ENCODE measurements around the gene CELSR2. TPM values are rescaled to one million over a fixed set of nuclear protein-coding genes. Genes with fewer than 3 reads are reported as not detected.

CELSR2 gene
- total RNA-seq, 1 experiment from 2014 or later, result 0.11 TPM

DNA sequence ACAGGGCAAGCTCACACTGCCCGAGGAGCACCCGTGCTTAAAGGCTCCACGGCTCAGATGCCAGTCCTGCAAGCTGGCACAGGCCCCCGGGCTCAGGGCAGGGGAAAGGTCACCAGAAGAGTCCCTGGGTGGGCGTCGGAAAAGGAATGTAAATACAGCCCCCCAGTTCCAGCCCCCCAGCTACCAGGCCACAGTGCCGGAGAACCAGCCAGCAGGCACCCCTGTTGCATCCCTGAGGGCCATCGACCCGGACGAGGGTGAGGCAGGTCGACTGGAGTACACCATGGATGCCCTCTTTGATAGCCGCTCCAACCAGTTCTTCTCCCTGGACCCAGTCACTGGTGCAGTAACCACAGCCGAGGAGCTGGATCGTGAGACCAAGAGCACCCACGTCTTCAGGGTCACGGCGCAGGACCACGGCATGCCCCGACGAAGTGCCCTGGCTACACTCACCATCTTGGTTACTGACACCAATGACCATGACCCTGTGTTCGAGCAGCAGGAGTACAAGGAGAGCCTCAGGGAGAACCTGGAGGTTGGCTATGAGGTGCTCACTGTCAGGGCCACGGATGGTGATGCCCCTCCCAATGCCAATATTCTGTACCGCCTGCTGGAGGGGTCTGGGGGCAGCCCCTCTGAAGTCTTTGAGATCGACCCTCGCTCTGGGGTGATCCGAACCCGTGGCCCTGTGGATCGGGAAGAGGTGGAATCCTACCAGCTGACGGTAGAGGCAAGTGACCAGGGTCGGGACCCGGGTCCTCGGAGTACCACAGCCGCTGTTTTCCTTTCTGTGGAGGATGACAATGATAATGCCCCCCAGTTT lies 1.3 kb downstream of the CELSR2 start:
- Histone ChIP-seq H3K9me3 (replicated peaks) (no peaks in the 10 kb centered on the region; the same call in 1 of the 2 replicates), H3K27ac (no peak overlapping the region), H3K4me1 (replicated peaks) (peaks cover 25% of the 10 kb centered on the region), H3K4me3 (no peak overlapping the region), H3K36me3 (peaks cover 2% of the 10 kb centered on the region; the same call in 1 of the 2 replicates), H3K27me3 (replicated peaks) (peaks cover 14% of the 10 kb centered on the region)
- DNase-seq (ENCODE audit: low read depth in 1 of 2, low spot score in 2 of 2), result no peak

DNA sequence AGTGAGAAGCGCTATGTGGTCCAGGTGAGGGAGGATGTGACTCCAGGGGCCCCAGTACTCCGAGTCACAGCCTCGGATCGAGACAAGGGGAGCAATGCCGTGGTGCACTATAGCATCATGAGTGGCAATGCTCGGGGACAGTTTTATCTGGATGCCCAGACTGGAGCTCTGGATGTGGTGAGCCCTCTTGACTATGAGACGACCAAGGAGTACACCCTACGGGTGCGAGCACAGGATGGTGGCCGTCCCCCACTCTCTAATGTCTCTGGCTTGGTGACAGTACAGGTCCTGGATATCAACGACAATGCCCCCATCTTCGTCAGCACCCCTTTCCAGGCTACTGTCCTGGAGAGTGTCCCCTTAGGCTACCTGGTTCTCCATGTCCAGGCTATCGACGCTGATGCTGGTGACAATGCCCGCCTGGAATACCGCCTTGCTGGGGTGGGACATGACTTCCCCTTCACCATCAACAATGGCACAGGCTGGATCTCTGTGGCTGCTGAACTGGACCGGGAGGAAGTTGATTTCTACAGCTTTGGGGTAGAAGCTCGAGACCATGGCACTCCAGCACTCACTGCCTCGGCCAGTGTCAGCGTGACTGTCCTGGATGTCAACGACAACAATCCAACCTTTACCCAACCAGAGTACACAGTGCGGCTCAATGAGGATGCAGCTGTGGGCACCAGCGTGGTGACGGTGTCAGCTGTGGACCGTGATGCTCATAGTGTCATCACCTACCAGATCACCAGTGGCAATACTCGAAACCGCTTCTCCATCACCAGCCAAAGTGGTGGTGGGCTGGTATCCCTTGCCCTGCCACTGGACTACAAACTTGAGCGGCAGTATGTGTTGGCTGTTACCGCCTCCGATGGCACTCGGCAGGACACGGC lies 2.2 kb downstream of the CELSR2 start:
- peaks cover 2% of the 10 kb centered on the region; the same call in 1 of the 2 replicates for H3K36me3 ChIP-seq
- no peak overlapping the region for H3K27ac ChIP-seq
- no peak overlapping the region for H3K4me3 ChIP-seq
- peaks cover 14% of the 10 kb centered on the region for H3K27me3 ChIP-seq (replicated peaks)
- H3K9me3 ChIP-seq (replicated peaks), result no peaks in the 10 kb centered on the region; the same call in 1 of the 2 replicates
- H3K4me1 ChIP-seq (replicated peaks), result peaks cover 25% of the 10 kb centered on the region
- peak in 1 of 2 experiments; percentile 37 for DNase-seq (ENCODE audit: low read depth in 1 of 2, low spot score in 2 of 2)

DNA sequence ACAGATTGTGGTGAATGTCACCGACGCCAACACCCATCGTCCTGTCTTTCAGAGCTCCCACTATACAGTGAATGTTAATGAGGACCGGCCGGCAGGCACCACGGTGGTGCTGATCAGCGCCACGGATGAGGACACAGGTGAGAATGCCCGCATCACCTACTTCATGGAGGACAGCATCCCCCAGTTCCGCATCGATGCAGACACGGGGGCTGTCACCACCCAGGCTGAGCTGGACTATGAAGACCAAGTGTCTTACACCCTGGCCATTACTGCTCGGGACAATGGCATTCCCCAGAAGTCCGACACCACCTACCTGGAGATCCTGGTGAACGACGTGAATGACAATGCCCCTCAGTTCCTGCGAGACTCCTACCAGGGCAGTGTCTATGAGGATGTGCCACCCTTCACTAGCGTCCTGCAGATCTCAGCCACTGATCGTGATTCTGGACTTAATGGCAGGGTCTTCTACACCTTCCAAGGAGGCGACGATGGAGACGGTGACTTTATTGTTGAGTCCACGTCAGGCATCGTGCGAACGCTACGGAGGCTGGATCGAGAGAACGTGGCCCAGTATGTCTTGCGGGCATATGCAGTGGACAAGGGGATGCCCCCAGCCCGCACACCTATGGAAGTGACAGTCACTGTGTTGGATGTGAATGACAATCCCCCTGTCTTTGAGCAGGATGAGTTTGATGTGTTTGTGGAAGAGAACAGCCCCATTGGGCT lies 3.0 kb downstream of the CELSR2 start:
- Histone ChIP-seq H3K9me3 (replicated peaks) (no peaks in the 10 kb centered on the region; the same call in 1 of the 2 replicates), H3K4me3 (no peak overlapping the region), H3K36me3 (peaks cover 2% of the 10 kb centered on the region; the same call in 1 of the 2 replicates), H3K27ac (no peak overlapping the region), H3K27me3 (replicated peaks) (peaks cover 14% of the 10 kb centered on the region), H3K4me1 (replicated peaks) (peaks cover 25% of the 10 kb centered on the region)
- DNase-seq (ENCODE audit: low read depth in 1 of 2, low spot score in 2 of 2), result no peak

DNA sequence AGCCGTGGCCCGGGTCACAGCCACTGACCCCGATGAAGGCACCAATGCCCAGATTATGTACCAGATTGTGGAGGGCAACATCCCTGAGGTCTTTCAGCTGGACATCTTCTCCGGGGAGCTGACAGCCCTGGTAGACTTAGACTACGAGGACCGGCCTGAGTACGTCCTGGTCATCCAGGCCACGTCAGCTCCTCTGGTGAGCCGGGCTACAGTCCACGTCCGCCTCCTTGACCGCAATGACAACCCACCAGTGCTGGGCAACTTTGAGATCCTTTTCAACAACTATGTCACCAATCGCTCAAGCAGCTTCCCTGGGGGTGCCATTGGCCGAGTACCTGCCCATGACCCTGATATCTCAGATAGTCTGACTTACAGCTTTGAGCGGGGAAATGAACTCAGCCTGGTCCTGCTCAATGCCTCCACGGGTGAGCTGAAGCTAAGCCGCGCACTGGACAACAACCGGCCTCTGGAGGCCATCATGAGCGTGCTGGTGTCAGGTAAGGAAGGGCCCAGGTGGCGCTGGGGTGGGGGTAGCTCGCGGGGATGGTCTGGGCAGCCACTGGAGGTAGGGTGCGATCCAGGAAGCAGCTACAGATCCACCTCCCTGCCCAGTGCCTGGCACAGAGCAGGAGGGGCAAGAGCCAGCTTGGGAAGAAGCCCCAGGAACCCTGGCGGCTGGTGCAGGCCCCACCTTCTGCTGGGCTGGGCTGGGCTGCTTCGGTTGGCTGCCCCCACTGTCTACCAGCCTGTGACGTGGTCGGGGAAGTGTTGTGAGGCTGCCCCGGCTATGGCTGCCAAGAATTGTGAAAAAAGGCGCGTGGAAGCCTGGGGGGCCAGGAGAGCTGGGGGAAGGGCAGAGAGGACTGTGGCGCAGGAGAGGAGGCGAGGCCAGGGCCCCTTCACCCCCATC lies 3.8 kb downstream of the CELSR2 start:
- Histone ChIP-seq H3K36me3 (peaks cover 2% of the 10 kb centered on the region; the same call in 1 of the 2 replicates), H3K27ac (no peak overlapping the region), H3K27me3 (replicated peaks) (peaks cover 14% of the 10 kb centered on the region), H3K9me3 (replicated peaks) (no peaks in the 10 kb centered on the region; the same call in 1 of the 2 replicates), H3K4me1 (replicated peaks) (peaks cover 25% of the 10 kb centered on the region), H3K4me3 (no peak overlapping the region)
- DNase-seq (ENCODE audit: low read depth in 1 of 2, low spot score in 2 of 2), result no peak

DNA sequence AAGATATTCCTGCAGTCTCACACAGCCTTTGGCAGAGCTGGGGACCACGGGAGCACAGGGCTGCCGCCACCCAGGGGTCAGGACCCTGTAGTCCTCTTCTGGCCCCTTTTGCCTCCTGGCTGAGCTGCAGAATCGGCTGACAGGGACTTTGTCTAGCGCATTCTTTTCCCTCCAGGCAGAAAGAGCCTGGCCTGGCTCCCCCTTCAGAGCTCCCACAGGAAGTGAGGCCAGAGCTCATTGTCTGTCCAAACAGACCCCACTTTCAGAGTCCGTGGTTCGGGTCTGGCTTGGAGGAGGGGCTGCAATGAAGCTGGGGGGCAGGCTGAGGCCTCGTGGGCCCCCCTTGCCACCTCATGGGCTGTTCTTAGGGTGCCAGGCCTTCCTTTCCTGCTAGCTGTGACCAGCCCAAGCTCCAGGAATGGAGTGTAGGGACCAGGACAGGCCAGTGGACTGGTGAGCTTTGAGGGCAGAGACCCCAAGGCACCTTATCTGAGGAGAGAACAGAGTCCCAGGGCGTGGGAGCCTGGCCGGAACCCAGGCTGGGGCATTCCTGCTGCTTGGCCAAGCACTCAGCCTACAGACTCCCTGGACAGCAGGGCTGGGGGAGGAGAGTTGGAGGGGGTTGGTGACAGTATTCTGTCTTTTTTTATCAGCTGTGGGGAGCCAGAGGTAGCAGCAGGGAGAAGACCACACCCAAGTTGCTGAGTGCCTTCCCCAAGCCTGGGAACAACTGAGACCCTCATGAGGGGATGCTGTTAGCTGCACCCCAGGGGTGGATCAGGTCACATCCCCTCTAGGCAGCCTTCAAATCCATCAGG lies 4.7 kb downstream of the CELSR2 start:
- H3K4me1 ChIP-seq (replicated peaks), result peaks cover 22% of the 10 kb centered on the region
- peaks cover 14% of the 10 kb centered on the region for H3K27me3 ChIP-seq (replicated peaks)
- H3K36me3 ChIP-seq, result peaks cover 2% of the 10 kb centered on the region; the same call in 1 of the 2 replicates
- no peak for DNase-seq (ENCODE audit: low read depth in 1 of 2, low spot score in 2 of 2)
- H3K4me3 ChIP-seq, result no peak overlapping the region
- H3K9me3 ChIP-seq (replicated peaks), result no peaks in the 10 kb centered on the region; the same call in 1 of the 2 replicates
- no peak overlapping the region for H3K27ac ChIP-seq

DNA sequence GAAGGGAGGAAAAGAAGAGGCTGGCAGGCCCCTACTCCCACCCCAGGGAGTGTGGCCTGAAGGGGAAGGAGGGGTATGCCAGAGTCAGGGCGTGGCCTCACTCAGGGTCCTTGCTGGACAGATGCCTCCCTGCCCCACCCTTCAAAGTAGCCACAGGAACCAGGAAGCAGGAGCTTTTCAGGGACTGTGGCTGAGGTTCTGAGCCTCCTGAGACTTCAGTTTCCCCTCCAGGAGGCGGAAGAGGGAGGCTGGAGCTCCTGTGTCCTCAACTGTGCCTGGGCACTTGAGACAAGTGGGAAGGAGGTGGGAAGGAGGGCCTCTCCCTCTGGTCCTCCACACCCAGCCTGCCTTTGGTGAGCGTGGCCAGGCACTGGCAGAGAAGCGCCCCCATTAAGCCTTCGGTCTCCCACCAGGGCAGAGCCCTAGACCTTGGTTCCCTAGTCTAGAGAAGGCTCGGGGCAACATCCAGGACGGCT lies 5.3 kb downstream of the CELSR2 start:
- peaks cover 10% of the 10 kb centered on the region for H3K27me3 ChIP-seq (replicated peaks)
- H3K4me3 ChIP-seq, result no peak overlapping the region
- no peak for DNase-seq (ENCODE audit: low read depth in 1 of 2, low spot score in 2 of 2)
- H3K27ac ChIP-seq, result no peak overlapping the region
- no peaks in the 10 kb centered on the region for H3K9me3 ChIP-seq (replicated peaks)
- peaks cover 17% of the 10 kb centered on the region for H3K4me1 ChIP-seq (replicated peaks)
- H3K36me3 ChIP-seq, result peaks cover 2% of the 10 kb centered on the region; the same call in 1 of the 2 replicates

DNA sequence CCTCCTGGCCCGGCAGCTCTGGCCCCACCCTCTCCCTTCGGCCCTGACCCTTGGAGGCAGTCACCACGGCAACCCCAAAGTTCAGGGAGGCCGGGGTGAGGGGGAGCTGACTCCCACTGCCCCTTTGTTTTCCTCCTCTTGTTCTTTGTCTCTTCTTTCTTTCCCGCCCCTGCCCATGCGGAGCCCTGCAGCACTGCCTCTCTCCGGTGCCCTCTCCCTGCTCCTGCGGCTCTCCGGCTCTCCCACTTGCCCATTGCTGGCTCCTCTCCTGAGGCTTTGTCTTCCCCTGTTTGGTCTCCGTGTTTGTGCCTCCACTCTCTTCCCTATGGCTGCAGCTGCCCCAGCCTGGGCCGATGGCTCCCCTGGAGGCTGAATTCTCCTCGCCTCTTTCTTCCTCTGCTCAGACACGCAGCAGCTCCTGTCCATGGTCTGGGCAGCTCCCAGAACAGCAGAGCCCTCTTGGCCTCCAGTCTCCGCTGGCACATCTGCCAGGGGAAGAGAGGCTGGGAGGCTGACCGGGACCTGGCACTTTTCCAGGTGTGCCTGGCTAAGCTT lies 5.8 kb downstream of the CELSR2 start:
- H3K27ac ChIP-seq, result no peak overlapping the region
- DNase-seq (ENCODE audit: low read depth in 1 of 2, low spot score in 2 of 2), result no peak

DNA sequence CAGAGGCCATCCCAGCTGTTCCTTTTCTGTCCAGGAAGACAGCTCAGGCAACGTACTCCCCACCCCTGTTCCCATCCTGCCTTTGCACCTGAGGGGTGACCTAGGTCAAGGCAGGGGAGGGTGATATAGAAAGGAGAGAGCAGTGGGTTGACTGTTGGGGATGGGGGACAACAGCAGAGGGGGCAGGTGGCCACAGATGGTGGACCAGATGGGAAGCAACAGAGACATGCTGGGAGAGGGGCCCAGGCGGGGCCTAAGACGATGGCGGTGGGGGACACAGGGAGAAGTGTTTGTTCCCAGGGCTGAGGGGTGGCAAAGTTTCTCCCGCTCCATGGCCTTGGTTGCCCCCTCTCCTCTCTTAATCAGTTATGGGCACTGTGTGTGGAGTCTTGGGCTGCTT lies 6.3 kb downstream of the CELSR2 start:
- peaks cover 11% of the 10 kb centered on the region for H3K4me1 ChIP-seq (replicated peaks)
- H3K9me3 ChIP-seq (replicated peaks), result no peaks in the 10 kb centered on the region
- no peak overlapping the region for H3K4me3 ChIP-seq
- H3K27me3 ChIP-seq (replicated peaks), result no peaks in the 10 kb centered on the region
- no peaks in the 10 kb centered on the region for H3K36me3 ChIP-seq
- DNase-seq (ENCODE audit: low read depth in 1 of 2, low spot score in 2 of 2), result no peak
- no peak overlapping the region for H3K27ac ChIP-seq

More for the DNA sequence above, 5.8 kb downstream of the CELSR2 start:
- no peaks in the 10 kb centered on the region for H3K9me3 ChIP-seq (replicated peaks)
- peaks cover 12% of the 10 kb centered on the region for H3K4me1 ChIP-seq (replicated peaks)
- no peak overlapping the region for H3K4me3 ChIP-seq
- no peaks in the 10 kb centered on the region for H3K36me3 ChIP-seq
- peaks cover 5% of the 10 kb centered on the region for H3K27me3 ChIP-seq (replicated peaks)

DNA sequence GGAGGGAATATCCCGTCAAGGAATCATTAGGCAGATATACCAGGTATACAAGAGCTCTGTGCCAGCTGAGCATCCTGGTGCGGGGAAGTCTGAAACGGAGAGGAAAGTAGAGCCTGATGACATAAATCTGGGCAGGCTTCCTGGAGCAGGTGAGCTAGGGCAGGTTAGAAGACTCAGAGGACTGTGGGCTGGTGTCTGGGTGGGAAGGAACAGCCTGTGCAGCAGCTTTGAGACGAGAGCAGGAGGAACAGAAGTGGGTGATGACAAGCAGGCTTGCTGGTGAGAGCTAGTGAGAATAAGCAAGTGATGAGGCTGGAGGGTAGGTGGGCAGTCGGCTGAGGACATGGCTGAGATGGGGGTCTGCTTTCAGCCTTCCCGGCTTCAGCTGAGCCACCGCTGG lies 6.7 kb downstream of the CELSR2 start:
- Histone ChIP-seq H3K9me3 (replicated peaks) (no peaks in the 10 kb centered on the region), H3K36me3 (no peaks in the 10 kb centered on the region), H3K27ac (no peak overlapping the region), H3K4me3 (no peak overlapping the region), H3K27me3 (replicated peaks) (no peaks in the 10 kb centered on the region), H3K4me1 (replicated peaks) (peaks cover 11% of the 10 kb centered on the region)
- no peak for DNase-seq (ENCODE audit: low read depth in 1 of 2, low spot score in 2 of 2)

DNA sequence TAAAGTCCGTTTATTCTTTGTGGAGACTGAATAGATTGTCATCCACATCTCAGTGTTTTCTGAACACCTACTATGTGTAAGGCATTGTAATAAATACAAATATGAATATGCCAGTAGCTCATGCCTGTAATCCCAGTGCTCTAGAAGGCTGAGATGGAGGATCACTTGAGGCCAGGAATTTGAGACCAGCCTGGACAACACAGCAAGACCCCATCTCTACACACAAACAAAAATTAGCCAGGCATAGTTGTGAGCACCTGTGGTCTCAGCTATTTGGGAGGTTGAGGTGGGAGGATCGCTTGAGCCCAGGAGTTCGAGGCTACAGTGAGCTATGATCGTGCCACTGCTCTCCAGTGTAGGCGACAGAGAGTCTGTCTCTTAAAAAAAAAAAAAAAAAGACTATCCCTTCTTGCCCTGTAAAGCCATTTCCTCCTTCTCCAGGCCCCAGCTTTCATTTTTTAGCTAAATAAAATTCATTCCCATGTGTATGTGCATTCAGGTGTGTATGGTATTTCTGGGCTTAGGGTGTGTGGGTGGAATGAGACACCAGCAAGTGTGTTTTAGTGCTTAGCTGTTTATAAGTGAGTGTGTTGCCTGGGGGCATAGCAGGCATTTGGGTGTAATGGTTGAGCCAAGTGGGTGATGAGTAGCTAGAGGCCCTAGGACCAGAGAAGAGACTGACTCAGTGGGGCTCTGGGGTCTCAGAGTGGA lies 7.8 kb downstream of the CELSR2 start:
- Histone ChIP-seq H3K27me3 (replicated peaks) (no peaks in the 10 kb centered on the region), H3K9me3 (replicated peaks) (no peaks in the 10 kb centered on the region), H3K27ac (no peak overlapping the region), H3K36me3 (no peaks in the 10 kb centered on the region), H3K4me3 (no peak overlapping the region), H3K4me1 (replicated peaks) (peaks cover 11% of the 10 kb centered on the region)
- no peak for DNase-seq (ENCODE audit: low read depth in 1 of 2, low spot score in 2 of 2)

DNA sequence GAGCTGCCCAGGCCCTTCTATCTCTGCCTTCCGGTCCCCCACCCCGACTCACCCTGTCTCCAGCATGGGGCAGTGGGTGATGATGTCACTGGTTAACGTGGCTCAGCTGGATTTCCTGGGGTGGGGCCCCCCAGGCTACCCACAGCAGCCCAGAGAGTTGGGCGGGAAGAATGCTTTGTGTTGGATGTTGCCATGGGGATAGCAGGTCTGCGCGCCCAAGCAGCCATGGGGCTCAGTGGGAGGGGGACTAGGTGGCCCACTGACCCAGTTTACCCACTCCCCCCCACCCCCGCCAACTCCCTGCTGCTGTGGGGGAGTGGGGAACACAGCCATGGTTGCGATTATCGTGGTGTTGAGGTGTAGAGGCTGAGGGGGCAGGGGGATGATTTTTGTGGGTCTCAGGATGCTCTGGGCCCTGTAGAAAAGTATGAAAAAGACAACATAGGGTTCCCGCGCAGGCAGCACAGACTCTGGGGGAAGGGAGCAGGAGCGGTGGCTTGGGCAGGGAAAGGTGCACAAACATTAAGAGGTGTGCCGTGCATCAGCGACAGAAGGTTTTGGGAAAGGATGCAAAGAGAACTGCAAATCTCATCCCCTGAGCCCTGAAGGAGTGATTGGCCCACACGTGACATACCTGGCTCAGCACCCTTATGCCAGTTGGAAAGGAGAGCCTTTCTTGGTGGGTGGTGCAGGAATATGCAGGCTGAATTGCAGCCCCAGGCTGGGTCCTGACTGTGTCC lies 8.5 kb downstream of the CELSR2 start:
- no peak overlapping the region for H3K27ac ChIP-seq
- H3K4me1 ChIP-seq (replicated peaks), result peaks cover 11% of the 10 kb centered on the region
- H3K36me3 ChIP-seq, result no peaks in the 10 kb centered on the region
- no peak overlapping the region for H3K4me3 ChIP-seq
- no peaks in the 10 kb centered on the region for H3K27me3 ChIP-seq (replicated peaks)
- H3K9me3 ChIP-seq (replicated peaks), result no peaks in the 10 kb centered on the region
- DNase-seq (ENCODE audit: low read depth in 1 of 2, low spot score in 2 of 2), result no peak

Measured in SJSA1 (cell line).